Keratinocyte (primary cell): ENCODE data around the gene TMEM120B. TPM values are rescaled to one million over a fixed set of nuclear protein-coding genes. Genes with fewer than 3 reads are reported as not detected.

Experiments
- DNase-seq: peaks from one replicate; pipeline ENCODE4 v3.0.0-alpha.2; 2011; ENCODE audit warnings: low read depth, missing footprints, low spot score
- FAIRE-seq: peaks from 2 replicates; lab custom pipeline; 2011; peaks lifted over from hg19 to GRCh38; lab: Jason Lieb, UNC
- H2AFZ ChIP-seq: 2 replicates; pipeline ENCODE4 v1.6.0; 2012; ENCODE audit warnings: low read length, control low read depth, inconsistent platforms; ENCODE audit not compliant: control insufficient read depth
- H3K27ac ChIP-seq: 2 replicates; pipeline ENCODE4 v1.5.1; 2011; ENCODE audit warnings: low read length; ENCODE audit not compliant: control insufficient read depth, insufficient read depth
- H3K27me3 ChIP-seq: 3 replicates; pipeline ENCODE4 v1.6.0; 2011; ENCODE audit warnings: low read length; ENCODE audit not compliant: control insufficient read depth, insufficient read depth; ENCODE audit errors: extremely low read depth
- H3K36me3 ChIP-seq, 2 experiments: 2 replicates in 1 of 2; 3 replicates in 1 of 2; pipeline ENCODE4 v1.5.1; 2011; ENCODE audit warnings: low read length in 2 of 2, mild to moderate bottlenecking in 1 of 2; ENCODE audit not compliant: control insufficient read depth in 2 of 2, insufficient read depth in 2 of 2; ENCODE audit errors: extremely low read depth in 1 of 2
- H3K4me1 ChIP-seq: 3 replicates; pipeline ENCODE4 v1.5.1; 2011; ENCODE audit warnings: low read length; ENCODE audit not compliant: control insufficient read depth, insufficient read depth; ENCODE audit errors: extremely low read depth
- H3K4me2 ChIP-seq: 3 replicates; pipeline ENCODE4 v1.6.0; 2011; ENCODE audit warnings: low read depth, low read length; ENCODE audit not compliant: control insufficient read depth, insufficient read depth; ENCODE audit errors: extremely low read depth
- H3K4me3 ChIP-seq, 3 experiments: fragments of 200-600 bp in 1 of 3; sonication (generic) in 1 of 3; 2 replicates in 2 of 3; 3 replicates in 1 of 3; pipeline ENCODE4 v1.5.1; 2011 to 2016; ENCODE audit warnings: low read length in 3 of 3, mild to moderate bottlenecking in 3 of 3, control low read depth in 2 of 3, inconsistent platforms in 1 of 3, low read depth in 1 of 3, mixed read lengths in 1 of 3, mixed run types in 1 of 3, moderate library complexity in 1 of 3; ENCODE audit not compliant: control insufficient read depth in 2 of 3, insufficient read depth in 2 of 3; ENCODE audit errors: extremely low read depth in 1 of 3
- H3K79me2 ChIP-seq: 2 replicates; pipeline ENCODE4 v1.6.0; 2012; ENCODE audit warnings: low read length; ENCODE audit not compliant: control insufficient read depth, insufficient read depth
- H3K9ac ChIP-seq: 3 replicates; pipeline ENCODE4 v1.6.0; 2011; ENCODE audit warnings: low read length; ENCODE audit not compliant: control insufficient read depth, insufficient read depth; ENCODE audit errors: extremely low read depth
- H3K9me1 ChIP-seq: 3 replicates; pipeline ENCODE4 v1.6.0; 2011; ENCODE audit warnings: low read length; ENCODE audit not compliant: control insufficient read depth, insufficient read depth; ENCODE audit errors: extremely low read depth
- H3K9me3 ChIP-seq: 2 replicates; pipeline ENCODE4 v1.5.1; 2012; ENCODE audit warnings: low read depth, low read length; ENCODE audit not compliant: control insufficient read depth
- H4K20me1 ChIP-seq: 3 replicates; pipeline ENCODE4 v1.6.0; 2011; ENCODE audit warnings: low read length; ENCODE audit not compliant: control insufficient read depth, insufficient read depth; ENCODE audit errors: extremely low read depth
- CTCF ChIP-seq, 3 experiments: IDR thresholded peaks in 1 of 3; conservative IDR thresholded peaks in 1 of 3; optimal IDR thresholded peaks in 1 of 3; 2 replicates in 2 of 3; 3 replicates in 1 of 3; pipeline versions ENCODE3 to v1.5.1; 2011; ENCODE audit warnings: low read length in 3 of 3, mild to moderate bottlenecking in 3 of 3, moderate library complexity in 2 of 3, control low read depth in 1 of 3, inconsistent platforms in 1 of 3; ENCODE audit not compliant: insufficient read depth in 2 of 3; ENCODE audit errors: extremely low read depth in 1 of 3
- EZH2 ChIP-seq: IDR thresholded peaks from one replicate; pipeline ENCODE4 v1.6.1; 2012; ENCODE audit warnings: inconsistent platforms, mild to moderate bottlenecking, low read length, moderate library complexity
- dilution Hi-C: fragments of 300-500 bp; cut with MboI; formaldehyde crosslinking; loops from one replicate; pipeline ENCODE4 v1.7.0; 2020; ENCODE audit warnings: low sequenced_read_pairs; ENCODE audit not compliant: extremely low pct_ligation_motif_present
- polyA plus RNA-seq, 5 experiments: library from polyadenylated mRNA; depleted of rRNA in 3 of 5; stranded (reverse) in 3 of 5; stranded (forward) in 1 of 5; unstranded in 1 of 5; fragments of >200 nt; gene quantifications; 1 replicate in 1 of 5; 2 replicates in 3 of 5; 3 replicates in 1 of 5; pipeline versions ENCODE4 v1.2.1 to v1.2.3, GENCODE V29; 2011 to 2012; ENCODE audit warnings: missing spikeins in 2 of 5, low read depth in 1 of 5, low replicate concordance in 1 of 5

The TMEM120B gene
- polyA plus RNA-seq, 1 donor (not counting 4 experiments of a cell fraction or from before 2014, with no cell fraction given) = 6.9 TPM

- H3K27ac ChIP-seq = no peak overlapping the region
- no peaks in the 10 kb centered on the region for H3K9me3 ChIP-seq
- H3K36me3 ChIP-seq = peaks cover 31 to 40% of the 10 kb centered on the region in 2 experiments
- no peaks in the 10 kb centered on the region for H3K27me3 ChIP-seq
- DNase-seq (no peak), FAIRE-seq (no peak)
- no peak for TF ChIP-seq CTCF (optimal IDR thresholded peaks at IDR 0.05 in 1 of 3, IDR thresholded peaks at IDR 0.05 in 1 of 3, conservative IDR thresholded peaks at IDR 0.05 in 1 of 3; ENCODE audit: extremely low read depth in 1 of 3, insufficient read depth in 2 of 3, low read length in 3 of 3)
- no peak for TF ChIP-seq EZH2
- no peak overlapping the region for H3K4me3 ChIP-seq
- no peaks in the 10 kb centered on the region for H3K4me1 ChIP-seq
- H3K79me2 ChIP-seq = no peaks in the 10 kb centered on the region
- H4K20me1 ChIP-seq = peaks cover 3% of the 10 kb centered on the region
- H3K9ac ChIP-seq = no peak overlapping the region
- no peaks in the 10 kb centered on the region for H3K9me1 ChIP-seq
- dilution Hi-C loops = no loop called here
- no peak overlapping the region for H2AFZ ChIP-seq
- no peak overlapping the region for H3K4me2 ChIP-seq
These were observed 112.5 kb downstream of the TMEM120B start for GRCh38 chr12:121825041-121825523.

GRCh38 chr12:121826318-121827150 lies 114.0 kb downstream of the TMEM120B start:
- Histone ChIP-seq H3K4me2 (no peak overlapping the region), H3K9me1 (no peaks in the 10 kb centered on the region), H4K20me1 (peaks cover 3% of the 10 kb centered on the region), H3K36me3 (peaks cover 37 to 42% of the 10 kb centered on the region in 2 experiments), H3K27ac (no peak overlapping the region), H3K27me3 (no peaks in the 10 kb centered on the region), H3K9ac (no peak overlapping the region), H2AFZ (no peak overlapping the region), H3K9me3 (no peaks in the 10 kb centered on the region), H3K4me3 (no peak overlapping the region), H3K79me2 (no peaks in the 10 kb centered on the region), H3K4me1 (no peaks in the 10 kb centered on the region)
- FAIRE-seq = no peak
- dilution Hi-C loops = no loop called here
- TF ChIP-seq CTCF (optimal IDR thresholded peaks at IDR 0.05 in 1 of 3, IDR thresholded peaks at IDR 0.05 in 1 of 3, conservative IDR thresholded peaks at IDR 0.05 in 1 of 3; ENCODE audit: extremely low read depth in 1 of 3, insufficient read depth in 2 of 3, low read length in 3 of 3) (no peak), EZH2 (no peak)
- DNase-seq = no peak
